ENCODE measurements around the gene ZNF366.

DNA sequence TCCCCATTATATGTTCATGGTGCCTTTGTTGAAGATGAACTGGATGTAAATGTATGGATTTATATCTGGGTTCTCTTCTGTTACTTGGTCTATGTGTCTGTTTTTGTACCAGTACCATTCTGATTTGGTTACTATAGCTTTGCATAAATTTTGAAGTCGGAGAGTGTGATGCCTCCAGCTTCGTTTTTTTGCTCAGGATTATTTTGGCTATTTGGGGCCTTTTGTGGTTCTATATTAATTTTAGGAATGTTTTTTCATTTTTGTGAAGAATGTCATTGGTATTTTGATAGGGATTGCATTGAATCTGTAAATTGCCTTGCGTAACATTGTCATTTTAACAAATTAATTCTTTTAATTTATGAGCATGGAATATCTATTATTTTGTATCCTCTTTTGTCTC, 36.6 kb upstream of the ZNF366 start:
- TF ChIP-seq, protein P1, sequence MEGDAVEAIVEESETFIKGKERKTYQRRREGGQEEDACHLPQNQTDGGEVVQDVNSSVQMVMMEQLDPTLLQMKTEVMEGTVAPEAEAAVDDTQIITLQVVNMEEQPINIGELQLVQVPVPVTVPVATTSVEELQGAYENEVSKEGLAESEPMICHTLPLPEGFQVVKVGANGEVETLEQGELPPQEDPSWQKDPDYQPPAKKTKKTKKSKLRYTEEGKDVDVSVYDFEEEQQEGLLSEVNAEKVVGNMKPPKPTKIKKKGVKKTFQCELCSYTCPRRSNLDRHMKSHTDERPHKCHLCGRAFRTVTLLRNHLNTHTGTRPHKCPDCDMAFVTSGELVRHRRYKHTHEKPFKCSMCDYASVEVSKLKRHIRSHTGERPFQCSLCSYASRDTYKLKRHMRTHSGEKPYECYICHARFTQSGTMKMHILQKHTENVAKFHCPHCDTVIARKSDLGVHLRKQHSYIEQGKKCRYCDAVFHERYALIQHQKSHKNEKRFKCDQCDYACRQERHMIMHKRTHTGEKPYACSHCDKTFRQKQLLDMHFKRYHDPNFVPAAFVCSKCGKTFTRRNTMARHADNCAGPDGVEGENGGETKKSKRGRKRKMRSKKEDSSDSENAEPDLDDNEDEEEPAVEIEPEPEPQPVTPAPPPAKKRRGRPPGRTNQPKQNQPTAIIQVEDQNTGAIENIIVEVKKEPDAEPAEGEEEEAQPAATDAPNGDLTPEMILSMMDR (conservative IDR thresholded peaks at IDR 0.05), result no peak
- no peak for TF ChIP-seq EZH2 (IDR thresholded peaks at IDR 0.05; ENCODE audit: low read depth)
